Posterior cingulate gyrus (tissue), 11 donors: ENCODE data around the gene CCL3.
"Not testable (repeated sequence)": the region's sequence is repeated elsewhere in the genome, so short reads cannot be mapped to it uniquely, and the experiment has no call there.

Experiments used
- DNase-seq, 10 donors: peaks; one replicate each; pipeline versions ENCODE4 v3.0.0 to v3.0.0-alpha.2; 2020 to 2021; ENCODE audit warnings: mixed read lengths in 3 of 10
- intact Hi-C: fragments of 100-400 bp; cut with DNase I; formaldehyde crosslinking; loops from one replicate; pipeline ENCODE4 v1.15.1; 2023

The CCL3 gene

GRCh38 chr17:36089888-36090836 is at the start of gene CCL3:
CCL3 (minus strand) TSS chr17:36090143; CDS start chr17:36090058, 85 bp downstream.
- DNase-seq = no peak
- intact Hi-C loops = no loop called here

- intact Hi-C loops = no loop called here
These were observed 46.5 kb upstream of the CCL3 start for GRCh38 chr17:36136439-36136838.

GRCh38 chr17:36136036-36136435 is 46.1 kb upstream of the CCL3 start:
- DNase-seq = no peak
- intact Hi-C loops = no loop called here

More at GRCh38 chr17:36136439-36136838, 46.5 kb upstream of the CCL3 start:
- no peak for DNase-seq

GRCh38 chr17:36135465-36135864 is 45.5 kb upstream of the CCL3 start:
- intact Hi-C loops = no loop called here

DNA sequence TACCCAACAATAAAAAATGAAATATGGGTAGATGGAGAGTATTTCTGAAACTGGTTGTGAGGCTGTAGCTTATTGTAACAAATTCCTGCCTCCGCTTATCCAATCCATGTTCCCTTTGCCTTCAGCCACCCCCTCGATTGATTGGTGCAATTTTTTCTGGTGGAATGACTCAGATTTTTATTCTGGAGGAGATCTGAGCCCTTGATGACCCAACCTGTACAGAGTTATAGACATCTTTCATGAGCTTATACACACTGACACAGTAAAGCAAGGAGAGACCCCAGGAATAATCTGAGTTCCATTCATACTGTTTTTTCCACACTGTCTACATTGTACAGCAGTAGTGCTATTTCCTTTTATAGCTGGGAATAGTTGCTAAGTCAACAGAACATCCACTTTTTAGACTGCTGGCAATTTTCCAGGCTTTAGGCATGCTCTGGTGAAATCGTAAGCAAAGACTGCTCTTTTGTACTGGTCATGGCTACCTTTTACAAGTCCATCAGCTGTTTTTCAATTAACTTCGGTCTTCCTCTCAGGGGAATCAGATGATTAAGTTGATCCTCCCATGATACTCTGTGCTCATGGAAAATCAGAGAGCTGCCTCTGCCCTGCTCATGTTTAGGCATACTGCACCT is 43.8 kb upstream of the CCL3 start:
- intact Hi-C loops = no loop called here
- DNase-seq = no peak

More at GRCh38 chr17:36135465-36135864, 45.5 kb upstream of the CCL3 start:
- DNase-seq = no peak

- intact Hi-C loops = no loop called here
These were observed 42.5 kb upstream of the CCL3 start for GRCh38 chr17:36132421-36132831.

GRCh38 chr17:36131931-36132330 is 42.0 kb upstream of the CCL3 start:
- intact Hi-C loops = no loop called here
- no peak for DNase-seq

More at GRCh38 chr17:36132421-36132831, 42.5 kb upstream of the CCL3 start:
- DNase-seq = no peak

DNA sequence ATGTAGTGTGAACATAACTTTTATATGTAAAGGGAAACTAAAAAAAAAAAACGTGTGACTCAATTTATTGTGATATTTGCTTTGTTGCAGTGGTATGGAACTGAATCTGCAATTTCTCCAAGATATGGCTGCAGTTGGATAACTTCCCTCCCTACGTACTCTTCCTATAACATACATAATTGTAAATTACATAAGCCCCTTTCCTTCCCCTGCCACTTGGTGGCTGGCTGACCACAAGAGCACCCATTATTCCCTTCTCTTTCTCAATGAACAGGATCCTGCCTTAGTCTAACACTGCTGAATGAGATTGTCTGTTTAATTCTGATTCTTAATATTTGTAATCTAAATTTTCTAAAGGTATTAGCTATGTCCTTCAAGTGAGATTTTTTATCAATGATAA is 41.5 kb upstream of the CCL3 start:
- intact Hi-C loops = no loop called here

GRCh38 chr17:36130346-36130745 is 40.4 kb upstream of the CCL3 start:
- intact Hi-C loops = no loop called here

More for the DNA sequence above, 41.5 kb upstream of the CCL3 start:
- DNase-seq = no peak

GRCh38 chr17:36129616-36130015 is 39.7 kb upstream of the CCL3 start:
- intact Hi-C loops = no loop called here

More at GRCh38 chr17:36130346-36130745, 40.4 kb upstream of the CCL3 start:
- no peak for DNase-seq

DNA sequence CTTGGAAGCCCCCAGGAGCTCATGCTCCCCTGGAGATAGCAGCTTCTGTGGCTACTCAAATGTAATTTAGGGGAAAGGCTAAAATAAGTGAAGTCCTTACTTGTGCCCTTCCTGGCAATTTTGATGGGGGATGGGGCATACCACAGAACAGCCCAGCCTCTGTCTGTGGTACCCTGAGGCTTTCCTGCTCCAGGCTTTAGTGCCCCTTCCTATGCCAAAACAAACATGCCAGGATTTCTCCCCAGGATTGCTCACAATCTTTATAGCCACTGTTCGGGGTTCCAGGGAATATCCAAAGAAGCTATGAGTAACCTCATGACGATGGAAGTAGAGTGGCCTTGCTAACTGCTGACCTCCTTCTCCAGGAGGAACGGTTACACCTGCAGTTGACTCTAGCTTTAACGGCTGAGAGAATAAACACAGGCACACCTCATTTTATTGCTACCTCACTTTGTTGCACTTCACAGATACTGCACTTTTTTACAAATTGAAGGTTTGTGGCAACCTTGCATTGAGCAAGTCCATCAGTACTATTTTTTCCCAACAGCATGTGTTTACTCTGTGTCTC is 38.6 kb upstream of the CCL3 start:
- intact Hi-C loops = no loop called here
- DNase-seq = no peak

More at GRCh38 chr17:36129616-36130015, 39.7 kb upstream of the CCL3 start:
- DNase-seq = no peak

DNA sequence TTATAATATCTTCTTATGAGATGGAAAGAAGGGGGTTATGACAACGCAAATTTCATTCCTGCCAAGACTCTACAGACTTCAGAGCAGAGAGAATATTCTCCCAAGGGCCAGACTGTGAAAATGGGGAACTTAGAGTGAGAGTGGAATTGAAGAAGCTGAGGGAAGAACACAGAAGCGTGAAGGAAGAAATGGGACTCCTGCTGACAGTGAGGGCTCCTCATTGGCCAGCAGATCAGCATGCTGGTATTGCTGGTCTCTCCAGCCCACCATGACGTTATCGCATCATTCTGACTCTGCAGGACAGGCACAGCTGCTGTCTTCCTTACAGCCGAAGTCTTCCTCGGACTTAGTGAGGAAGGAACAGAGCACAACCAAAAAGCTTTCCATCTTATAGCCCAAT is 38.0 kb upstream of the CCL3 start:
- no peak for DNase-seq
- intact Hi-C loops = no loop called here

DNA sequence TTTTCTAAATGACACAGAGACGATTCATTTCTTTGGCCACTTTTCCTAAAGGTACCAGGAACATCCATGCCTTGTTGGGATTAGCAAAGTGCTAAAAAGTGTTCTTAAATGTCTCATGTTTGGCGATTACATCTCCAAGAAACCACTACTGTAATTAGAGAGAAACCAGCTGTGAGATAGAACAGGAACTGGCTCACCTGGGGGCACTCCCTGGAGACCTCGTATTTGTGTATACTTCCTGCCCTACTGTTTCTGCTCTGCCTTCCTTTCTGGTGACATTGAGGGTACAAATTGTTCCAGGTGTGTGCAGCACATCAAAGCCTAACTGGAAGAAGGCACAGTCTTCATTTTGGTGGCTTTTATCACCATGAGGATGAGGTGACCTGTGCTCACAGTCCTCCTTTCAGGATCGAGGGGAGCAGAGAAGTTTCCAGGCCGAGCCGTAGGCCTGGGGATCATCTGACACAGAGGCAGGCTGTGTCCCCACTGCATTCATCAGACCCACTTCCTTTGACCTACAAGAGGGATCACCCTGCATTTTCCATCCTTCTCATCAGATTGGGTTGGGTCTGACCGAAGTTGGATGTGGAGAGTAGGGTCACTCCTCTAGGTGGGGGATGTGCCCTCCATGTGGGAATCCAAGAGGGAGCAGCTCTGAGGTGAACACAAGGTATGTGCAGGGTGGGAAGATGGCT is 37.4 kb upstream of the CCL3 start:
- intact Hi-C loops = no loop called here
- DNase-seq = no peak

DNA sequence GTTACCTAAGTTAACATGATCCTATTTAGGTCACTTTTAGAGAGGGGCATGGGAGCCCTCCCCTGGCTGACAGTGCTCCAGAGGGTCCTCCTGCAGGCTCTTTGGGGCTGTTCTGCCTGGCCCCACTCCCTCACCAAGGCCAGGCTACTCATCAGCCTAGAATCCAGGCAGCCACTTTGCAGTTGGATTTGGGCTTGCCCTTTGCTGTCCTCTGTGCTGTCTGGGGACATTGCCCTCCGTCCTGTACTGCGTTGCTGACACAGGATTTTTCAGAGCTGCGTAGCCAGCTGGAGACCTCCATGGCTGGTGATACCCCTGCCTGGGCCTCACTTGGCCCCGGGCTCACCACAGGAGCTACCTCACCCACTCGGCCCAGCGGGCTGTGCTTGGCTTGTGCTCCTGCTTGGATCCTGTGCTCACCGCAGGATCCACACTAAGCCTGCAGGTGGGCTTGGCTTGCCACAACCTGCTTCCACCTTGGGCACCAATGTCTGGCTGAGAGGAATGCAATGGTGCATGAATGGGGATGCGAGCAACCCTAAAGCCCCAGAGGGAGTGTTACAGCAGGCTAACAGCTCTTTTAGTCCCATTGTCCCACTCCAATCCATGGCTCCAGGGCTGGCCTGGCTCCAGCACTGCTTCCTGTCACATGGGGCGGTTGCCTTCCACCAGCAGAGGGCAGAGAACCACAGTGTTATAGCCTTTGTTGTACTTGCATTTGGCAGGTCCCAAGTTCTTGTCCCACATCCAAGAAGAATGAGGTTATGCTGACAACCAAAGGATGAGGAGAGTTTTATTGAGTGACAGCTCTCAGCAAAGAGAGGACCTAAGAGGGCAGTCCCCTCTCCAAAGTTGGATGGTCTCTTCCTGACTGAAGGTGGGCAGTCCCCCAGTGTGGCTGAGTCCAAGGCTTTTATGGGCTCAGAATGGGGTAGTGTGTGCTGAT is 35.2 kb upstream of the CCL3 start:
- intact Hi-C loops = no loop called here

GRCh38 chr17:36123431-36123830 is 33.5 kb upstream of the CCL3 start:
- no peak for DNase-seq
- intact Hi-C loops = no loop called here

More for the DNA sequence above, 35.2 kb upstream of the CCL3 start:
- no peak for DNase-seq

DNA sequence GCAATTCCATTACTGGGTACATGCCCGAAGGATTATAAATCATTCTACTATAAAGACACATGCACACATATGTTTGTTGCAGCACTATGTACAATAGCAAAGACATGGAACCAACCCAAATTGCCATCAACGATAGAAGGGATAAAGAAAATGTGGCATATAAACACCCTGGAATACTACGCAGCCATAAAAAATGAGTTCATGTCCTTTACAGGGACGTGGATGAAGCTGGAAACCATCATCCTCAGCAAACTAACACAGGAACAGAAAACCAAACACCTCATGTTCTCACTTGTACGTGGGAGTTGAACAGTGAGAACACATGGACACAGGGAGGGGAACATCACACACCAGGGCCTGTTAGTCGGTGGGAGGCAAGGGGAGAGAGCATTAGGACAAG is 31.2 kb upstream of the CCL3 start:
- DNase-seq, intact Hi-C loops: not testable (repeated sequence)

DNA sequence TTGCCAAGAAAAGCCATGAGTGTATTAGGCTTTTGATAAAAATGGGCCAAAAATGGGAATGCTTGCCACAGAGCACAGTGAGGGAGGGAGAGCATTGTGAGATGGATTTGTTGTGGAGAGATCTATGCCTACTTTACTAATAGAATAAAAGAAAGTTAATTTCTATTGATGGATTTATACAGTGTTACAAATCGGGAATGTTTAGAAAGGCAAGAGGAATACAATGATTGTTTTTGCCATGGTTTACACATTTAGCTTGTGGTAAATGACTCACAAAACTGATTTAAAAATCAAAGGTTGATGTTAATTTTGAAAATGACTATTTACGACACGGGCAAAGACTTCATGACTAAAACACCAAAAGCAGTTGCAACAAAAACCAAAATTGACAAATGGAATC is 30.3 kb upstream of the CCL3 start:
- DNase-seq = no peak
- intact Hi-C loops = no loop called here

DNA sequence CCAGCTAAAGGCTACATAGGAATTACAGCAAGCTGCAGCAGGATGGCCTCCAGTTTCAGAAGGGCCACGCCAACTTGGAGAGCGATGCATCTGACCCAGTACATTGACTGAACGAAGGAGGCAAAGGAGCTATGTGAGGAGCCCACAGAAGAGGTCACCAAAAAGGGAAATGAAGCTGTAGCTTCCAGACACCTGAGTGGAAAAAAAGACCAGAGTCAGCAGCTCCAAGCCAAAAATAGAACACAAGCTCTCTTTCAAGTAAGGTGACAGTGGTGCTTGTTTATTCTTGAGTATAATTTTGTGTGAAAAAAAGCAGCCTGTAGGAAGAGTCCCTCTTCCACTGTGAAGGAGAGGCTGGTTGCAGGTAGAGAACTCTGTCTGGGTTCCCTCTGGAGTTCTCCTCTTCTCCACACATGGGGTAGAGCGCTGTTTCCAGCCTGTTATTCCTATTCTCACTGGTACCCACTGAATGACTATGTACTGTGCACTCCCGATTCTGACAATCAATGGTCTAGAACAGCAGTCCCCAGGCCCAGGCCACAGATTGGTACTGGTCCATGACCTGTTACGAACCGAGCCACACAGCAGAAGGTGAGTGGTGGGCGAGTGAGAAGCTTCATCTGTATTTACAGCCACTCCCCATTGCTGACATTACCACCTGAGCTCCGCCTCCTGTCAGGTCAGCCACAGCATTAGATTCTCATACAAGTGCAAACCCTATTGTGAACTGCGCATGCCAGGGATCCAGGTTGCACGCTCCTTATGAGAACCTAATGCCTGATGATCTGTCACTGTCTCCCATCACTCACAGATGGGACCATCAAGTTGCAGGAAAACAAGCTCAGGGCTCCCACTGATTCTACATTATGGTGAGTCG is 28.8 kb upstream of the CCL3 start:
- intact Hi-C loops = no loop called here
- no peak for DNase-seq
